Measurements from ENCODE around the gene KIAA1191. TPM values are rescaled to one million over a fixed set of nuclear protein-coding genes. Genes with fewer than 3 reads are reported as not detected.
A peak's percentile ranks its signal among the peaks of the same experiment; 100 is the strongest.

KIAA1191 gene
- total and polyA plus RNA-seq, 9 of the 15 experiments (the other 6 are each of a cell fraction or from before 2014, with no cell fraction given) = 31.0 to 80.2 (median 45.7) TPM

GRCh38 chr5:176406436-176407052 lies 45.0 kb upstream of the KIAA1191 start (continued):
- no peak for TF ChIP-seq CTCF (IDR thresholded peaks at IDR 0.05 in 2 of 3, conservative IDR thresholded peaks at IDR 0.05 in 1 of 3; ENCODE audit: insufficient read depth in 2 of 3, low read depth in 1 of 3, low read length in 3 of 3)
- TF ChIP-seq RFX7 (CRISPR knock-in tag; IDR thresholded peaks at IDR 0.05) = no peak
- TF ChIP-seq, protein P1, sequence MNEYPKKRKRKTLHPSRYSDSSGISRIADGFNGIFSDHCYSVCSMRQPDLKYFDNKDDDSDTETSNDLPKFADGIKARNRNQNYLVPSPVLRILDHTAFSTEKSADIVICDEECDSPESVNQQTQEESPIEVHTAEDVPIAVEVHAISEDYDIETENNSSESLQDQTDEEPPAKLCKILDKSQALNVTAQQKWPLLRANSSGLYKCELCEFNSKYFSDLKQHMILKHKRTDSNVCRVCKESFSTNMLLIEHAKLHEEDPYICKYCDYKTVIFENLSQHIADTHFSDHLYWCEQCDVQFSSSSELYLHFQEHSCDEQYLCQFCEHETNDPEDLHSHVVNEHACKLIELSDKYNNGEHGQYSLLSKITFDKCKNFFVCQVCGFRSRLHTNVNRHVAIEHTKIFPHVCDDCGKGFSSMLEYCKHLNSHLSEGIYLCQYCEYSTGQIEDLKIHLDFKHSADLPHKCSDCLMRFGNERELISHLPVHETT (CRISPR knock-in tag; conservative IDR thresholded peaks at IDR 0.05 in 1 of 2, IDR thresholded peaks at IDR 0.05 in 1 of 2) = no peak

DNA sequence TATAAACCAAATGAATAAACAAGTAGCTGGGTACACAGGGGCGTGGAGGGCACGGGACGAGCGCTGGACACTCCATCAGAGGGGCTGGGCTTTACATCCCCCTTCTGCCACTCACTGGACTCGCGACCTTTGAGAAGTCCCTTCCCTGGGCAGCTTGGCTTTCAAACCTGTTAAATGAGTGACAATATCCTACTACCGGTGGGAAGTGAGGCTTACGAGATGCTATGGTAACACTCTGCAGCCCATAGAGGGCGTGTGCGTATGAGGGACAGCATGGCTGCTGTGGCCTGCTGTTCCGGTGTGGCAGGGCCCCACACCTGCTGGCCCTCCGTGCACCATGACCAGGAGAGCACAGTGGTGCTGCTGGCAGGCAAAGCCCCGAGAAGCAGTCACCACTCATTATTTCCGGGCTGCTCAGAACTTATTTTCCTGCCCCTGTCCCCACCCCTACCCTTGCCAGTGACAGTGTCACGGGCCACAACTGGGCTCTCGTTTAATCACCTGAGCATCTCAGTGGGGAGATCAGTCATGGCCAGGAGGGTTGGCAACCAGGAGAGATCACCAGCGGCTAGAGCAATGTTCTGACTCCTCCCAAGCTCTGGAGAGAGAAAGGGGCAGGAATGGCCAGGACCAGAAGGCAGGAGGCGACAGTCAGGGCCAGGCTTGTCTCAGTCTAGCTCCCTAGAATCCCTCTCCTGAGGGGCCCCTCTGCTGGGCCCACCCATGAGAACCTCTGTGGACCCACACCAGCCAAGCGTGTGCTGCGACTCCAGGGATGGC lies 44.3 kb upstream of the KIAA1191 start:
- no peaks in the 10 kb centered on the region for H3K9me3 ChIP-seq (replicated peaks; ENCODE audit: control insufficient read depth, insufficient read depth, low read depth, low read length)
- 78% methylated on average over 19 of the region's 20 CpGs for WGBS (ENCODE audit: insufficient coverage, low coverage, missing lambda C conversion rate)
- no peak overlapping the region for H3K9ac ChIP-seq (ENCODE audit: insufficient read depth in 1 of 2, low read depth in 2 of 2, low read length in 2 of 2)
- H3K79me2 ChIP-seq (ENCODE audit: control insufficient read depth, insufficient read depth, low read length) = no peaks in the 10 kb centered on the region
- no TSS peak for BruUV-seq (replicated peaks)
- peak; percentile 78 for FAIRE-seq
- 0 out of 2 replicates have a peak, but pooled peaks cover 6% of the 10 kb centered on the region for H4K20me1 ChIP-seq (replicated peaks; ENCODE audit: control insufficient read depth, insufficient read depth, low read length)
- H3K27ac ChIP-seq (ENCODE audit: extremely low read depth, low read depth, low read length) = no peak overlapping the region
- intact Hi-C loops (cut with micrococcal nuclease) (no loop called here), in situ Hi-C loops (cut with MboI) (no loop called here)
- H3K36me3 ChIP-seq (ENCODE audit: control insufficient read depth, insufficient read depth, low read length) = peaks cover 29% of the 10 kb centered on the region; the same call in 2 of the 3 replicates
- no peak overlapping the region for H2AFZ ChIP-seq (ENCODE audit: low read depth, low read length)
- no peaks in the 10 kb centered on the region for H3K9me1 ChIP-seq (ENCODE audit: control insufficient read depth, insufficient read depth, low read length)
- peaks cover 0 to 7% of the 10 kb centered on the region in 2 experiments; a peak in 2 of 5 replicates for H3K4me1 ChIP-seq (replicated peaks in 1 of 2; ENCODE audit: control insufficient read depth in 2 of 2, insufficient read depth in 2 of 2, low read length in 2 of 2)
- POLR2A ChIA-PET = interaction anchor here (0.6 to 2.9 kb wide), 3 partner anchors 9 to 12 kb away, joined by 3 to 15 read pairs (median 8); no protein-coding TSS in a partner anchor
- H3K4me3 ChIP-seq = no peak overlapping the region
- peak; percentile 81 for ATAC-seq
- CTCF ChIA-PET (ENCODE audit: low intra/inter-chr PET ratio) = no interaction called here
- peak in 1 of 4 experiments; percentile 14 for DNase-seq (ENCODE audit: extremely low read depth in 1 of 4, low spot score in 3 of 4)
- no peaks in the 10 kb centered on the region for H3K27me3 ChIP-seq (ENCODE audit: control insufficient read depth in 2 of 2, insufficient read depth in 2 of 2, low read length in 2 of 2)
- H3K4me2 ChIP-seq (ENCODE audit: insufficient read depth, low read length) = no peak overlapping the region
- TF ChIP-seq, protein P2, sequence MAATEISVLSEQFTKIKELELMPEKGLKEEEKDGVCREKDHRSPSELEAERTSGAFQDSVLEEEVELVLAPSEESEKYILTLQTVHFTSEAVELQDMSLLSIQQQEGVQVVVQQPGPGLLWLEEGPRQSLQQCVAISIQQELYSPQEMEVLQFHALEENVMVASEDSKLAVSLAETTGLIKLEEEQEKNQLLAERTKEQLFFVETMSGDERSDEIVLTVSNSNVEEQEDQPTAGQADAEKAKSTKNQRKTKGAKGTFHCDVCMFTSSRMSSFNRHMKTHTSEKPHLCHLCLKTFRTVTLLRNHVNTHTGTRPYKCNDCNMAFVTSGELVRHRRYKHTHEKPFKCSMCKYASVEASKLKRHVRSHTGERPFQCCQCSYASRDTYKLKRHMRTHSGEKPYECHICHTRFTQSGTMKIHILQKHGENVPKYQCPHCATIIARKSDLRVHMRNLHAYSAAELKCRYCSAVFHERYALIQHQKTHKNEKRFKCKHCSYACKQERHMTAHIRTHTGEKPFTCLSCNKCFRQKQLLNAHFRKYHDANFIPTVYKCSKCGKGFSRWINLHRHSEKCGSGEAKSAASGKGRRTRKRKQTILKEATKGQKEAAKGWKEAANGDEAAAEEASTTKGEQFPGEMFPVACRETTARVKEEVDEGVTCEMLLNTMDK (IDR thresholded peaks at IDR 0.05; ENCODE audit: borderline replicate concordance, insufficient read depth, low read depth, low read length, poor library complexity, severe bottlenecking) = peak; percentile 37
- TF ChIP-seq ZNF57 (CRISPR knock-in tag; IDR thresholded peaks at IDR 0.05) (no peak), SREBF1 (IDR thresholded peaks at IDR 0.05; ENCODE audit: borderline replicate concordance, low read depth, low read length) (no peak), CTCF (IDR thresholded peaks at IDR 0.05 in 2 of 3, conservative IDR thresholded peaks at IDR 0.05 in 1 of 3; ENCODE audit: insufficient read depth in 2 of 3, low read depth in 1 of 3, low read length in 3 of 3) (peak; percentile 39 to 56 (median 45))
